ENCODE measurements around the gene ZNF740. TPM values are rescaled to one million over a fixed set of nuclear protein-coding genes. Genes with fewer than 3 reads are reported as not detected.

Gene ZNF740
- total RNA-seq, 1 donor from 2014 or later = 46.8 TPM

- Histone ChIP-seq H3K27ac (no peak overlapping the region), H3K36me3 (no peaks in the 10 kb centered on the region), H3K4me3 (no peak overlapping the region), H3K27me3 (no peaks in the 10 kb centered on the region), H3K4me1 (peaks cover 13% of the 10 kb centered on the region), H3K9me3 (no peaks in the 10 kb centered on the region)
- ATAC-seq = no peak
- TF ChIP-seq CTCF (IDR thresholded peaks at IDR 0.05) = no peak
- intact Hi-C loops (cut with DNase I) = loop anchor here (5.0 kb wide), 1 partner anchor 36 kb away; no protein-coding TSS in a partner anchor
- DNase-seq = no peak
Observed at GRCh38 chr12:53198486-53199110, 18.1 kb downstream of the ZNF740 start.

GRCh38 chr12:53199700-53200099, 19.2 kb downstream of the ZNF740 start:
- peaks cover 13% of the 10 kb centered on the region for H3K4me1 ChIP-seq
- H3K4me3 ChIP-seq = no peak overlapping the region
- no peak overlapping the region for H3K27ac ChIP-seq
- H3K27me3 ChIP-seq = no peaks in the 10 kb centered on the region
- no peaks in the 10 kb centered on the region for H3K36me3 ChIP-seq
- no peak for TF ChIP-seq CTCF (IDR thresholded peaks at IDR 0.05)
- intact Hi-C loops (cut with DNase I) = loop anchor here (5.0 kb wide), 1 partner anchor 37 kb away; no protein-coding TSS in a partner anchor
- DNase-seq (no peak), ATAC-seq (no peak)
- H3K9me3 ChIP-seq = no peaks in the 10 kb centered on the region

GRCh38 chr12:53200107-53200457, 19.6 kb downstream of the ZNF740 start:
- DNase-seq (no peak), ATAC-seq (no peak)
- H3K27me3 ChIP-seq = no peaks in the 10 kb centered on the region
- H3K4me1 ChIP-seq = peaks cover 13% of the 10 kb centered on the region
- intact Hi-C loops (cut with DNase I) = no loop called here
- TF ChIP-seq CTCF (IDR thresholded peaks at IDR 0.05) = no peak
- no peak overlapping the region for H3K4me3 ChIP-seq
- H3K36me3 ChIP-seq = no peaks in the 10 kb centered on the region
- H3K27ac ChIP-seq = no peak overlapping the region
- H3K9me3 ChIP-seq = no peaks in the 10 kb centered on the region

- DNase-seq (no peak), ATAC-seq (no peak)
- Histone ChIP-seq H3K4me3 (no peak overlapping the region), H3K27ac (no peak overlapping the region), H3K36me3 (no peaks in the 10 kb centered on the region), H3K27me3 (no peaks in the 10 kb centered on the region), H3K9me3 (no peaks in the 10 kb centered on the region), H3K4me1 (peaks cover 13% of the 10 kb centered on the region)
- TF ChIP-seq CTCF (IDR thresholded peaks at IDR 0.05) = no peak
- intact Hi-C loops (cut with DNase I) = no loop called here
Observed at GRCh38 chr12:53200458-53201176, 20.1 kb downstream of the ZNF740 start.

GRCh38 chr12:53201177-53201541, 20.6 kb downstream of the ZNF740 start:
- DNase-seq (no peak), ATAC-seq (no peak)
- H3K4me1 ChIP-seq = peaks cover 13% of the 10 kb centered on the region
- no peaks in the 10 kb centered on the region for H3K9me3 ChIP-seq
- no peak for TF ChIP-seq CTCF (IDR thresholded peaks at IDR 0.05)
- no peak overlapping the region for H3K27ac ChIP-seq
- H3K36me3 ChIP-seq = no peaks in the 10 kb centered on the region
- H3K4me3 ChIP-seq = no peak overlapping the region
- intact Hi-C loops (cut with DNase I) = no loop called here
- no peaks in the 10 kb centered on the region for H3K27me3 ChIP-seq

Measured in upper lobe of right lung (tissue), 1 donor.